HG03039 (cell line): Measurements from ENCODE around the gene GOLPH3.
"Not testable (repeated sequence)": the region's sequence is repeated elsewhere in the genome, so short reads cannot be mapped to it uniquely, and the experiment has no call there.

Experiments
- ATAC-seq: cut with Tn5 transposase; IDR thresholded peaks from one replicate; pipeline ENCODE4 v1.9.1; 2021; ENCODE audit warnings: mild to moderate bottlenecking, moderate library complexity; ENCODE audit not compliant: unreplicated experiment

GOLPH3 gene

GRCh38 chr5:32172186-32172911 is 1.8 kb downstream of the GOLPH3 start:
- ATAC-seq: not testable (repeated sequence)

- no peak for ATAC-seq
Measured at GRCh38 chr5:32170303-32171151, 3.6 kb downstream of the GOLPH3 start.

GRCh38 chr5:32168460-32169033 is 5.6 kb downstream of the GOLPH3 start:
- ATAC-seq: no peak

DNA sequence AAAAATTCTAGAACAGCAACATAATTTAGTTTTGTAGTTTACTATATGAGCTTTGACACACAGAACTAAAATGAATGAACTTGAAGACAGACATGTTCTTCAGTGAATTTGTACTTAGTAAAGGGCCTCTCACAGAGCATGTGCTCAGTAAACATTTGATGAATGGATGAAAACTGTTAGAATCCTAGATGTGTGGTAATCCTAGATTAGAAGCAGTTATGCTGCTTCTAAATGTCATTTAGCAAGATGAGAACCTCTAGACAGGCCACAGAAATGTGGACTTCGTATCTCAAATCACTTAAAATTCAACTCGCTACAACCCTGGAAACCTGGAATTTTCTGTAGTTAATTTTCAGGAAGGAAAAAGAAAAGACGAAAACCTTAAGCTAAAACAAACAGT is 8.5 kb downstream of the GOLPH3 start:
- ATAC-seq: no peak

- ATAC-seq: no peak
Measured at GRCh38 chr5:32163785-32164184, 10.3 kb downstream of the GOLPH3 start.

- ATAC-seq: no peak
Measured at GRCh38 chr5:32163053-32163452, 11.1 kb downstream of the GOLPH3 start.

DNA sequence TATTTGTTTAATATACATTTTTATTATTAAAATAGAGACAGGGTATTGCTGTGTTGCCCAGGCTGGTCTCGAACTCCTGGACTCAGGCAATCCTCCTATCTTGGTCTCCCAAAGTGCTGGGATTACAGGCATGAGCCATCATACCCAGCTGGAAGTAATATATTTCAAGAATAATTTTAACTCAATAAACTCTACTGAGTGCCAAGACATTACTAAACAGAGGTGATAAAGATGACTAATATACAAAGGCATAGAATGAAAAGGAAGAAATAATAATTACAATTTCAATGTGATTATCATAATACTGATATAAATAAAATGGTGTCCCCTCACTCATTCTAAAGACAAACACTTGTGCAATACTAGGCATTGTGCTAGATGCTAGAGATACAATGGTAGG is 13.9 kb downstream of the GOLPH3 start:
- ATAC-seq: no peak

GRCh38 chr5:32159328-32160072 is 14.6 kb downstream of the GOLPH3 start:
- no peak for ATAC-seq

DNA sequence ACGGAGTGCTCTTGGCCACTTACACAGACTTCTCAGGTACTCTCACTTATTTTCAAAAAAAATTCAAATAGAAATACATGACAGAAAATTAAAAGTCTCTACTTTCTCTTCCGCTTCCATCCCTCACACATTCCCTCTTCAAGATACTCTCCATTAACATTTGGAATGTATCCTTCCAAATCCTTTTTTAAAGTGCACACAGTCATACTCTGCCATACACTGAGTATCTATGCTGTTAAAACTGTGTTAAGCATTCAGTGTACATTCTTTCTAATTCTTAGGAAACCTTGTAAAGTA is 15.5 kb downstream of the GOLPH3 start:
- no peak for ATAC-seq

- no peak for ATAC-seq
Measured at GRCh38 chr5:32157078-32157477, 17.0 kb downstream of the GOLPH3 start.

DNA sequence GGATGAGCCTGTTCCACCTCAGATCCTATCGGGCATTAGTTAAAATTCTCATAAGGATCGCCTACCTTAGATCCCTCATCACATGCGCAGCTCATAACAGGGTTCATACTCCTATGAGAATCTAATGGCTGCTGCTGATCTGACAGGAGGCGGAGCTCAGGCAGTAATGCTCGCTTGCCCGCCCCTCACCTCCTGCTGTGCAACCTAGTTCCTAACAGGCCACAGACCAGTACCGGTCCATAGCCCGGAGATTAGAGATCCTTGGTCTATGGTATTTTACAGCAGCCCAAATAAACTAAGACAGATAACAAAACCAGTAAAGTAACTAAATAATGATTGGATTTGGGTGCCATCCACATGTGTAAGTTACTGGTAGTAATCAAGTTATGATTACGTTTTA is 17.5 kb downstream of the GOLPH3 start:
- ATAC-seq: no peak

DNA sequence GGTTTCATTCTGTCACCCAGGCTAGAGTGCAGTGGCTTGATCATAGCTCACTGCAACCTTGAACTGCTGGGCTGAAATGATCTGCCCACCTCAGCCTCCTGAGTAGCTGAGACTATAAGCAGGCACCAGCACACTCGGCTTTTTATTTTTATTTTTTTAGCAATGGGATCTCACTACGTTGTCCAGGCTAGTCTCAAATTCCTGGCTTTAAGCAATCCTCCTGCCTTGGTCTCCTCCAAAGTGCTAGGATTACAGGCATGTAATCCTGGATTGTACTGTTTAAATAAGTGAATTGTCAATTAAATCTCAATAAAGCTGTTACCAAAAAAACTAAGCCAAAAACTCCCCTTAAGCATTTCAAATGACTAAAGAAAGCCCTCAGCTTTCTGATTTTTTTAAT is 18.9 kb downstream of the GOLPH3 start:
- ATAC-seq: no peak

DNA sequence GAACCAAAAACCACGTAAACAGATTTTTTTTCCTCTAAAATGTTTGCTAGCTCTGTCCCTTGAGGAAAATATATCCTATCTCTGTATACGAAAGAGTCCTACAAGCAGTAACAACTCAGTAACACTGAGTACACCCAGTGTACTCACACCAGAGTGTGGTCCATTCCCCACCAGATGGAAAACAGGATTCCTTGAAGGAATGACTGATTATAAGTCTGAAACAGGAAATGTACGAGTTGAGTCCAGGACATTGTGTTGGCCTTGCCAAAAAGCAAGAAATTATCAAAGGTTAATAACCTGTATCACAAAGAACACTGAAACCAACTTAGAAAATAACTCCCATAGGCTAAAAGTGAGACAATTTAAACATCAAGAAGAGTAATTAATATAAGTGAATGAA is 20.4 kb downstream of the GOLPH3 start:
- no peak for ATAC-seq

DNA sequence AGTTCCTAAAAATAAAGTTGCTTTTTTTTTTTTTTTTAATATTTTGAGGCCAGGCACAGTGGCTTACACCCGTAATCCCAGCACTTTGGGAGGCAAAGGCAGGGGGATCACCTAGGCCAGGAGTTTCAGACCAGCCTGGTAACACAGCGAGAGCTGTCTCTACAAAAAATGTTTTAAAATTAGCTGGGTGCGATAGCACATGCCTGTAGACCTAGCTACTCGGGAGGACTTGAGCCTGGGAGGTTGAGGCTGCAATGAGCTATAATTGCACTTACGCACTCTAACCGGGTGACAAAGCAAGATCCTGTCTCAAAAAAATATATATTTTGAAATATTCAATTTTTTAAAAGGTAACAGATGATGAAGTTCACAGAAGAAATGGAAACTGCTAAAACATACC is 22.9 kb downstream of the GOLPH3 start:
- no peak for ATAC-seq

- no peak for ATAC-seq
Measured at GRCh38 chr5:32150366-32150765, 23.8 kb downstream of the GOLPH3 start.

GRCh38 chr5:32147959-32148358 is 26.2 kb downstream of the GOLPH3 start:
- ATAC-seq: no peak

DNA sequence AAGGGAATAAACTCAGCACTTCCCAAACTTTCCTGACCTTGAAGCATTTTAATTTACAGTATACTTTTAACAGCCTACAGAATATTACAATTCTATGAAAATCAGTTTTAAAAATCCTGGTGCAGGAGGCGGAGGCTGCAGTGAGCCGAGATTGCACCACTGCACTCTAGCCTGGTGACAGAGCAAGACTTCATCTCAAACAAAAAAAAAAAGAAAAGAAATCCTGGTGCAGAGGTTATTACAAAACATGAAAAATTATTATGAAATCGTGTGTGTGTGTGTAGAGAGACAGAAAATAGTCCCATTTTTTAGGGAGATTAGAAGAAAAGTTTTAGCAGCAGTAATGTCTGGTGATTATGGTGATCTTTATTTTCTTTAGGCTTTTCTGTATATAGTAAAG is 26.9 kb downstream of the GOLPH3 start:
- ATAC-seq: no peak

DNA sequence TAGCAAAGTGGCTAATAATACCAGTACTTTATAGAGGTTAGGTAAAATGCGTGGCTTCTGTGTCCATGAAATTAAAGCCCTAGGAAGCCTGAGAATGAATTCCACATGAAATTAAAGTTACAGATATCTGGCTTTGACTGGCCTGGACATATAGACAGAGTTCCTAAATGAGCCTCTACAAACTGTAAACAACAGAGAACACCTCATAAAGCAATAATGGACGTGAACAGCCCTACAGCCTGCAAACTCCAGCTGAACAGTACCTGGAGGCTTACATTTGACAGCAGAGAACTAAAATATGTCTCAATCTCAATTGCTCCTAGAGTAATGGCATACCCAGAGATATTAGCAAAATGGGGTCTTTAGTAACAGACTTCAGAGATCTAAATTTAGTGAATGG is 28.7 kb downstream of the GOLPH3 start:
- no peak for ATAC-seq

DNA sequence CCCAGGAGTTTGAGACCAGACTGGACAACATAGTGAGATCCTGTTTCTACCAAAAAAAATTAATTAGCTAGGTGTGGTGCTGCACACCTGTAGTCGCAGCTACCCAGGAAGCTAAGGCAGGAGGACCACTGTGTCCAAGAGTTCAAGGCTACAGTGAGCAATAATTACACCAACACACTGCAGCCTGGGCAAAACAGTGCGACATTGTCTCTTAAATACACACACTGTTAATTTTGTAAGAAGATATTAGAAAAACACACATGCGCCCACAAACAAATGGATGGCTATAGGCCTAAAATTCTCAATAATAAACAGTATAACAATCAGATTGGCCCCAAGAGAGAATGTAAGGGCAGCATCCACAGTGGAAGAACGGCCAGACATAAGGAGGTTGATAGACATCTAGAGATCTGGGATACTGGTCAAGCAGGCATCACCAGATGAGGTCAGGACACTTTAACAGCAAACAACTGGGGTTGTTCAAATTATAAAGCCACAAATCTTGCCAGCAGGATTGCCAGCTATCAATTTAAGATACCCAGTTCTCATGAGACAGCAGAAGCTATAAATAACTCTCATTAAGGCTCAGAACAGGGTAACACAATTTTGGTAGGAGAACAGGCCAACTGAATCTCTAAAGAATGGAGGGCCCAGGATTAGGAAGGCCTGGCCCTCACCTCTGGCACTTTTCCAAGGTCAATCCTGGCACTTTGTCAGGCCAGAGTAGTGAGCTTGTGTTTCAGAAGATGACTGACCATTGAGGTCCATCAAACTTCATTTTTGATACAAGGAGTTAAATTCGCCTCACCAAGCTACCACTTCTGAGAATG is 29.5 kb downstream of the GOLPH3 start:
- ATAC-seq: no peak

DNA sequence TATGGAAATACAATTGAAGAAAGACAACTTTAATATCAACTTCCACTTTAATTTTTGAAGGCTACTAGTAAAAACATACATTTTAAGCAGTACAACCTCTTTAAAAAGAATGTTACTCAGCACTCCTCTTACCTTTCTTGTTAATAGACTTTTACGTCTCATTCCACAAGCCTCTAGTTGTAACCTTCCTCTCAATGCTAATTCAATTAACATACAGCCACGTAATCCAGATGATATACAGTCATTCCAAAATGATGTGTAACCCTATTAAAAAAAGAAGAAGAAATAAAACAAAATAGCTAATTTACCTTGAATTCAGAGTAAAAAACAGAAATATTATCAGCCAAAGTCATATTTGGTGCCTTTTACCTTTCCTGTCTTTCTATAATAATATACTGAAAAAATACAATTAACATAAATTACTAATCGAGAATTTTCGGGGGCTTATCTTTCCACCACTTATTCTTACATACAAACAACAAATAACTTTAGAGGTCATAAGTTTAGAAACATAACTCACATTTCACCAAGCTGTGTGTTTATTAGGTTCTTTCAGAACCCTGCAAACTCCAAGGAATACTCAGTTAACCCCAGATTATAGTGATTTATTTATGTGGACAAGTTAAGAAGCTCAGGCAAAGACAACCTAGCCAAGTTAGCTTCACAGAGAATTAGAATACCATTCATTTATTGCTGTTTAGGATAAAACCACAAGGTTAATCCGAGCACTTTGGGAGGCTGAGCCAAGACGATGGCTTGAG is 30.3 kb downstream of the GOLPH3 start:
- no peak for ATAC-seq
